NOMO-1 treated with dmso at 0.1 percent for 144 hours (cell line): Measurements from ENCODE around the gene NKX2-1.

Experiments used
- DNase-seq: peaks from one replicate; lab custom pipeline; 2025; ENCODE audit not compliant: unreplicated experiment; lab: John Stamatoyannopoulos, UW

Gene NKX2-1

DNA sequence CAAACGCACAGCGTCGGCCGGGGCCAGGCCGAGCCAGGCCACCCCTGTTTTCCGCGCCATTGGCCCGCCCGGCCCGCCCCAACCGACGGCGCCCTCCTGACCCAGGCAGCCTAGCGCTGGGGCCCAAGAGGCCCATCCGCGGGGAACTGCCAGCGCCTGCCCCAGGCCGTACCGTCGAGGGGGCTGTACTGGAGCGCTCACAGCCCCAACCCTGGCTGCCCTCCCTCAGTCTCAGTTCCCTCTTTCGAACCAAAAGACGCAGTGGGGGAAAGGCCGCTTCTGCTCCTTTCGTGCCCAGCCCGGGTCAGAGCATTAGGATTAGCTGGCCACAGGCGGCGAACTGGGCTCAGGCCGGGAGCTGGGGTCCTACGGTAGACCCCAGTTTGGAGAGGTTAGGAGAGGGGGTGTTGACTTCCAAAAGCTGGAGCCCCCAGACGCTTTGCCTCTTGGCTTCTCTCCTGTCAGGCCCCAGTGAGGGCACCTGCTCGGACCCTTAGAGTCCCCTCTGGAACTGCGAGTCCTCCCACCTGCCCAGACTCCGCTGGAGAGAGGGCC lies 1.9 kb downstream of the NKX2-1 start:
- DNase-seq = no peak

DNA sequence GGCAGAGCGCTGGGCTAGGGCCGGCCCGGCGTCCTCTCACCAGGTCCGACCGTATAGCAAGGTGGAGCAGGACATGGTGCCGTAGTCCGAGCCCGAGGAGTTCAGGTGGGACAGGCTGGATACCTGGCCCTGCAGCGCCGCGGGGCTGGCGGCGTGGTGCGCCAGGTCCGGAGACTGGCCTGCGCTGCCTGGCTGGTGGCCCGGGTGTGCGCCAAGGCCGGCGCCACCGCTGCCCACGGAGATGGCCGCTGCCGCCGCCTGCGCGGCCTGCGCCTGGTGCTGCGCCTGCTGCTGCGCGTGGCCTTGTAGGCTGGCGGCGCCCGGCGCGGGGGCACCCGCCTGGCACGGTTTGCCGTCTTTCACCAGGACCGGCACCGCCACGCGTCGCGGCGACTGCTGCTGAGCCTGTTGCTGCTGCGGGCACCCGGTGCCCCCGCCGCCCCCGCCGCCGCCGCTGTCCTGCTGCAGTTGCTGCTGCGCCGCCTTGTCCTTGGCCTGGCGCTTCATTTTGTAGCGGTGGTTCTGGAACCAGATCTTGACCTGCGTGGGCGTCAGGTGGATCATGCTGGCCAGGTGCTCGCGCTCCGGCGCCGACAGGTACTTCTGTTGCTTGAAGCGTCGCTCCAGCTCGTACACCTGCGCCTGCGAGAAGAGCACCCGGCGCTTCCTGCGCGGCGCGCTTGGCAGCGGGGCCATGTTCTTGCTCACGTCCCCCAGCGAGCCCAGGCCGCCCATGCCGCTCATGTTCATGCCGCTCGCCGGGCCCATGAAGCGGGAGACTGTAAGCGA lies 2.6 kb downstream of the NKX2-1 start:
- no peak for DNase-seq

- DNase-seq = no peak
Measured at GRCh38 chr14:36516719-36517241, 3.3 kb downstream of the NKX2-1 start.

- DNase-seq = no peak
Measured at GRCh38 chr14:36515896-36516718, 3.9 kb downstream of the NKX2-1 start.

DNA sequence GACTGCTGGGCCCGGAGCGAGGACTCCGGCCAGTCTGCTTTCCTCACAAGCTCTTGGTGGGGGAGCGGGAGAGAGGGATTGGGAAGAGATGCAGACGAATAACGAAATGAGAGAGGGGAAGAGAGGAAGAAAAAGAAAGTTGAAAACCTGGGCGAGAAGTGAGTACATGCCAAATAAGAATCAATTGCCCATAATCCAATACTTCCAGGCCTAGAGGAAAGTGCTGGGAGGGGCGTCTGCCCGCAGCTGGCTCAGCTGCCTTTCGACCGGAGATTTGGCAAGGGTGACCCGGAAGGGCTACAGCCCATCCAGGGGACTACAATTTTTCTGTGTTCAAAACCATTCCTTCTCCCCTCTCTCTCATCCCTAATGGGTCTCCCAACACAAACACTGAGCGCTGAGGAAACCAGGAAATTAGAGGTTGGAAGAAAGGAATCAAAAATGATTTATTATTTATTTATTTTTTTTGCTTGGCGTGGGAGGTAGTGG lies 4.9 kb downstream of the NKX2-1 start:
- DNase-seq = no peak

DNA sequence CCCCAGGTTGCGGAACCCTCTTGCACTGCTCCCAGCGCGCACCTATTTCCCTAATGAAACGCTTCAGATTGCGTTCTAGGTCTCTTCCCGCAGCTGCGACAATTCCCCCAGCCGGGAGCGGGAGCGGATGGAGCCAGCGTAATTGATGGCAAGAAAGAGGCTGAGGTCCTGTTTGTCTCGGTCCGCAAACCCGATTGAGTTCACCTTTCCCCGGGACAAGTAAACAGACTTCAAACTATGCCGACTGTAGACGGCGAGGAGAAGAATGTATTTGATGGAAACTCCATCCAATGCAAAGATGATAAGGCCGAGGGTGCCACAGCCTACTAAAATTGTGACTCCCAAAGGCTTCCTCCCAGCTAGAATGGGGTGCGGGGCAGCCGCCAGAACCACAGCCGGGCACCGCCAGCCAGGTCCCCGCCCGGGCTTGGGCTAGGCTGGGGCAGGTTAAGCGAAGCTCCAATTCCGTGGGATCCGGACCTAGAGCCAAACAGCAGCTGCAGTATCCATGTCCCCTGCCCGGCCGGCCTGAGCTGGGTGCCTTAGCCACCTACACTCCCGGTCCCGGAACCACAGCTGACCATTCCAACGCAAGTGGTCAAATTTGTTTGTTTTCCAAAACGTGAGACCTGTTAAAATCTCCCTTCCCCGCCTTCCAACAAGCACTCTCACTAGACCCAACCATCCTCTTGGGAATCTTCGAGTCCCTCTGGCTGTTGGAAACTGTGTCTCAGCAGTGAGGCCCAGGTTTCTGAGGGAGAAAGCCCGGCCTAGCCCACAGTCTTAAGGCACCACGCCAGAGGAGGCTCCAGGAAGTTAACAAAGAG lies 5.5 kb downstream of the NKX2-1 start:
- DNase-seq = no peak

DNA sequence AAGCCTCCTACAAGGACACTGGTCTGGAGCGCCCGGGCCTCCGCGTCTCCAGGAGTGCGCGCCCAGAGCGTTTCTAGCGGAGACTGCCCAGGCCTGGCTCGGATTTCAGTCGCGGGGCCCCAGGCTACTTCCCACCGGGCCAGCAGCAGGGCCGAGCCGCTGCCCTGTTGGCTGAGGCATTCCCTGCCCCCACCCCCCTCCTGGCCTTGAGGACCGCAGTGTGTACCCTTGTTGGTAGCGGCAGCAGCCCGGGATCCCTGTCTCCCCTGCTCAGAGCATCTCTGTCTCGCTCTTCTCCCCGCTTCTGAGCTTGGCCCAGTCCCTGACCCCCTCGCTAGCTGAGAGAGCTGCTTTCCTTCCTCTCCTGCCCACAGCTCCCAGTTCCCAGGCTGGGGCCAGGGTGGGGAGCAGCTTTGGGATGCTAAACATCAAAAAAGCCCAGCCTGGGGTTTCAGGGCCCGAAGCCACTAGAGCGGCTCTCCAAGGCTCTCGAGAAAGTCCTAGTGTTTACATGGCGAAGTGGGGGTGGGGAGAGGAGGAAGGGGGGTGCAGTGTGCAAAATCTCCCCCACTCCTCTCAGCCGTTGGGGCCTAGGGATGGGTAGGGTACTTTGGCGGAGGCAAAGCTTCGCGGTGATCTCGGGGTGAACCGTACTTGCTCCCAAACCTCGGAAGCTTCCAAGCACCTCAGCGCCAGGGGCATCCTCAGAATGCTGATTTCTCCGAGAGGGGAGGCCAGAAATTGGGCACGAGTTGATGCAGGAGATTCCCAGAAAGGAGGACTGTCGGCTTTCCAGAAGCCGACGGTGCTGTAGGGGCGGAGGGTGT lies 6.4 kb downstream of the NKX2-1 start:
- no peak for DNase-seq

GRCh38 chr14:36513012-36513420 lies 7.0 kb downstream of the NKX2-1 start:
- no peak for DNase-seq

DNA sequence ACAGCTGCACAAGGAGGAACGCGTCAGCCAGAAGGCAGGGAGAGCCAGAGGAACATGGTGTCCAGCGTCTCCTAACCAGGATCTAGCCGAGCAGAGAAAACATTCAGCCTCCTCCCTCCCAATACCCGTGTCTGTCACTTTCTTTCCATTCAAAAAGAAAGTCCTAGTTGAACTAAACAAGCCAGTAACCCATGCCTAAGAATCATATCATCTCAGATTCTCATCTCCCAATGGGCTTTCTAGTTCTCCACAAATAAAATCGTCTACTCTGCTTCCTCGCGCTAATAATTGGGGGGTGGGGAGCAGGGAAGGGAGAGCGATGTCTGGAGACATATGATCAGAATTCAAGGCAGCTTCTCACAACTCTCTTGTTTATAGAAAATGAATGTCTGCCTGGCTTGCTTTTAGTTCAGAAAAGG lies 7.4 kb downstream of the NKX2-1 start:
- no peak for DNase-seq

DNA sequence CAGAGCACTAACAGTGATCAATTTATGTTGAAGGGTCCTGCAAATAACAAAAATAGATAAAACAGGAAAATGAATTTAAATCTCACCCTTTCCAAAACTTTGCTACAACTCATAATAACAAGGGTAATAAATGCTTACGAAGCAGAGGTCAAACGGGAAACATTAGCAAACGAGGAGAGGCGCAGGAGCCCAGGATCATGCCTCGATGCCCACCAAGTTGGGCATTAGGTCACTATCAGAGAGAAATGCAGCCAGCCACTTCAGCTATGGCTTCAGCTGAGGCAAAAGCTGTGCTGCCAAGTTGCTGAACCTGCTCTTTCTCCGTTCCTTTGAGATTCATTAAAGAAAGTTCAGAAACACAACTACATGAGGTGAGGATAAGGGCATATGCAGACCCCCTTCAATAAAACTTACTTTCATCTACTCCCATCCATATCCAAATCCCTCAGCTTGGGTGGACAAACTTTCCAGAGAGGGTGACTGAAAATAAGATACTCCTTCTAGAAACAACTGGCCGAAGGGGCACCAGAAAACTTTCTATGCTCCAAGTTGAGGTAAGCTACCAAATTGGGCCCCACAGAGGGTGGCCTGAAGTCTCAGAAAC lies 7.9 kb downstream of the NKX2-1 start:
- DNase-seq = no peak

DNA sequence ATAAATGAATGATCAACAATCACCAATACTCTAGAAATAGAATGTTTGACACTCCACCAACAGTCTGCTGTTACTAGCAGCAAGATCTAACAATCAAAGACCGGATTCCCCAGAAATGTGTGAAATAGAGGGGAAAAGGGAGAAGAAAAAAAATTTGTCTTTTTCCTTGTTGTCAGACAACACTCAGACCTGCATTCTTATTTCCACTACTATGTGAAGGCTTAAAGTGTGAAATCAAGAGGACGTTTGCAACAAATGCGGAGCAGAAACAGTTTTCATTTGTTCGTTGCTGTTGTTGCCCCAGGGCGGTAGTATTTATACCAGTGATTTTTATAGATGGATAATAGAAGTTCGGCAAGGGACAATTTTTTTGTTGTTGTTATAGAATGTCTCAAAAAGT lies 9.2 kb downstream of the NKX2-1 start:
- no peak for DNase-seq

GRCh38 chr14:36510078-36510799 lies 9.8 kb downstream of the NKX2-1 start:
- DNase-seq = no peak

GRCh38 chr14:36509069-36509917 lies 10.7 kb downstream of the NKX2-1 start:
- no peak for DNase-seq

DNA sequence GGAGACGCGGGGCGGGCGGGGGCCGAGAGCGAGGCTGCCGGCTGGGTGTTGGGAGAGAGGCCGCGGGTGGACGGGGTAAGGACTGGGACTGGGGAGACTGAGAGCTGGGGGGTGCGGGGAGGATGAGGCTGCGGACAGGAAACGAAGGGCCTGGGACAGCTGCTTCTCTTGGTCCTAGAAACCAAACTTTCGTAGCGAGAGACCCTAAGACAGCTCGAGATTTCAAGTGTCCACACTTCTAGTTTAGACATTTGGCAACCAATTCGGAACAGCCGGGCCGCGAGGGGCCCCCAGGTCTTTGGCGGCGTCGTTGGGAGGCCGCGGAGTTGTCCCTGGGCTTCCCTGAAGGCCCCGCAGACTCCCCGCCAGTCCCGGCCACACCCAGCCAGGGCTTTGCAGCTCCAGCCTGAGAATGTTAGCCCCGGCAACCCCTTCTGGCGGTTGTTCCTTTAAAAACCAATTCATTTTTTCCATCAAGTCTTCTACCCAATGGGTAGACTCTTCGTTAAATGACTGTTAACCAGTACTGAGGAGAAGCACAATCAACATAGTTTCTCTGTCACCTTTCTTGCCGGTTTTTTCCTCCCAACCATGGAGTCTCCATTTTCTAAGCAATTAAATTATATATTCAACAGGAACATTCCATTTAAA lies 11.5 kb downstream of the NKX2-1 start:
- DNase-seq = no peak

DNA sequence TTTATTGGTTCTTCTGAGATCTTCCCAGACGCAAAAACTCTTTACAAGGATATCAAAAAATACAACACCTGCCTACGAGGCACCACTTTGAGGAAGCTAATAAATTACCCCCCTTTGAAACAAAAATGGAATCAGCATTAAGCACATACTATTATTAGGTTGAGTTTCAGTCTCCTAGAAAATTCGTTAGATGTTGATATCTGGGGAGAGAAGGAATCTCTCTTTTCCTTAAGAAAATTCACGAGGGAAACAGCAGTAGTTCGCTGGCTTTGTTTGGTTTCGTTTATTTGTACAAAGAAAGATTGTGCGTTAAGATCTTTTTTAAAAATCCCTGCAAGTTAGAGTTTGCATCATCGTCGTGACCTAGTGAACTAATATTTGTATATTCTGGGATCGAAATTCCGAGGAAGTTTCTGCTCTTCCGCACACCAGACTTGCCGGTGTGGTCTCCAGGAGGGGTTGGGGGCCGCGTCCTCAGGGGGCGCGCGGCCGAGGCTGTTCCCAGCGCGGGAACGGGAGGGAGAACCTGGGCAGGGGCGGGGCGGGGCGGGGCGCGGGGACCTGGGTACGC lies 12.1 kb downstream of the NKX2-1 start:
- DNase-seq = no peak

DNA sequence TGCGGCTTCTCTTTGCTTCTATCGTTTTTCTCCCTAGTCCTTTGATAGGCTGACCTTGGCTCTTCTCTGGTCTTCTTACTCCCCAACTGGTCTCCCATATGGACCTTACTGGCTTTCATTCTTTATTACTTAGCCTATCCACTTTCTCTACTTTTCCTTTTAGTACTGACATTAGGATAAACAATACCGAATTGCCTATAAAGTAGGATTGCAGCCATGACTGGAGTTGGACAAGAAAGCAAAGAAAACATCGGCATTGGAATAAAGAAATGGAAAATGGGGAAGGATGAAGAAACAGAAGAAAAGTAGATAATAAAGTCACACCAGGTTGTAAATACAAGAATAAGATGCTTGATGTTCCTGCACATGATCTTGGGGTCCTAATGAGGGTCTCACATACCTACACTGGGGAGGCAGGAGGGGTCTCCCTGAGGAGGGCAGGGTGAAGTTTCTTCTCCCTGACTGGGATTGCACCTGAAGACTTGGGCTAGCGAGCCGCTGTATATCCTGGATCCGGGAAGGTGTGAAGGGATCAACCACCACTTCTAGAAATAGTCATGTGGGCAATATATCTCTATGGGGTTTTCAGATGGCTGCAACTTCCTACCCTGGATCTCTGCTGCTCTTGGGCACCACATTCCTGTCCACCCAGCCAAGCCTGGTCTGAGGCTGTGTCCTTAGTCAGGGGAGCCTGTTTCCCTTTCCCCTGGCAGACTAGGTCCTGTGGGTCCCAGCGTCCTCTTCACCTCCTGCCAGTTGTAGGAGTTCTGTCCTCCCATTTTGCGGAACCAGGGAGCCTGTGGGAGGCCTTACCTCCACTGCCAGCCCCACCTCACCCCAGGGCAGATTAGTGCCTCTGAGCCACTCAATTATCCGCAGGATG lies 13.1 kb downstream of the NKX2-1 start:
- no peak for DNase-seq
